OCI-LY7 (cell line): ENCODE results near the gene GPR3. TPM values are rescaled to one million over a fixed set of nuclear protein-coding genes. Genes with fewer than 3 reads are reported as not detected.

Experiments
- BruUV-seq: library from RNA; stranded (reverse); fragments of 400-500 nt; replicated peaks from 2 replicates; lab custom pipeline; 2021; lab: Mats Ljungman, UMichigan
- CTCF ChIA-PET: fragments of 300-600 bp; sonication (Branson Sonifier 250); formaldehyde crosslinking; loops from one replicate; lab custom pipeline; 2022; ENCODE audit warnings: antibody characterized with exemption; ENCODE audit not compliant: unreplicated experiment; lab: Charles Lee
- POLR2A ChIA-PET: fragments of 300-600 bp; sonication (Branson Sonifier 250); formaldehyde crosslinking; loops from one replicate; lab custom pipeline; 2022; ENCODE audit warnings: antibody characterized with exemption; lab: Charles Lee
- DNase-seq: peaks from one replicate; pipeline ENCODE4 v3.0.0-alpha.2; 2015; ENCODE audit warnings: low spot score
- H2AFZ ChIP-seq: fragments of 200-600 bp; sonication (generic), shearing (Covaris generic); 2 replicates; pipeline ENCODE4 v1.6.1; 2014; ENCODE audit warnings: mild to moderate bottlenecking, antibody characterized with exemption, low read length, moderate library complexity
- H3K27ac ChIP-seq: fragments of 200-600 bp; sonication (generic); 2 replicates; pipeline ENCODE4 v1.5.1; 2014; ENCODE audit warnings: mixed run types, low read depth, mild to moderate bottlenecking, moderate library complexity, low read length, inconsistent platforms; ENCODE audit not compliant: poor library complexity, severe bottlenecking
- H3K36me3 ChIP-seq: fragments of 200-600 bp; sonication (generic); 2 replicates; pipeline ENCODE4 v1.6.1; 2014; ENCODE audit warnings: mild to moderate bottlenecking, antibody characterized with exemption, low read length, moderate library complexity, mixed read lengths; ENCODE audit not compliant: insufficient read depth
- H3K4me1 ChIP-seq: fragments of 200-600 bp; sonication (generic); 2 replicates; pipeline ENCODE4 v1.5.1; 2014; ENCODE audit warnings: mild to moderate bottlenecking, low read length; ENCODE audit not compliant: insufficient read depth, poor library complexity, severe bottlenecking
- H3K4me2 ChIP-seq: fragments of 200-600 bp; sonication (generic); 2 replicates; pipeline ENCODE4 v1.6.1; 2014; ENCODE audit warnings: mild to moderate bottlenecking, low read length
- H3K4me3 ChIP-seq: fragments of 200-600 bp; sonication (generic); 2 replicates; pipeline ENCODE4 v1.5.1; 2014; ENCODE audit warnings: mild to moderate bottlenecking, low read depth, low read length; ENCODE audit not compliant: poor library complexity, severe bottlenecking
- H3K79me2 ChIP-seq: fragments of 200-600 bp; sonication (generic); 2 replicates; pipeline ENCODE4 v1.6.1; 2016; ENCODE audit warnings: low read depth, mild to moderate bottlenecking, low read length, moderate library complexity, mixed read lengths; ENCODE audit not compliant: insufficient read depth
- H3K9me2 ChIP-seq: fragments of 200-600 bp; sonication (generic); 2 replicates; pipeline ENCODE4 v1.6.1; 2016; ENCODE audit warnings: mild to moderate bottlenecking, low read length, mixed read lengths; ENCODE audit not compliant: insufficient read depth
- H3K9me3 ChIP-seq: fragments of 200-600 bp; sonication (generic); 2 replicates; pipeline ENCODE4 v1.6.1; 2014; ENCODE audit warnings: mild to moderate bottlenecking, mixed run types, low read length, mixed read lengths
- H4K20me1 ChIP-seq: fragments of 200-600 bp; sonication (generic); 2 replicates; pipeline ENCODE4 v1.6.1; 2014; ENCODE audit warnings: mild to moderate bottlenecking, antibody characterized with exemption, low read length, moderate library complexity, mixed read lengths; ENCODE audit not compliant: insufficient read depth
- CTCF ChIP-seq: fragments of 200-600 bp; sonication (generic); conservative IDR thresholded peaks from 2 replicates; pipeline ENCODE4 v1.5.1; 2014; ENCODE audit warnings: mild to moderate bottlenecking, antibody characterized with exemption, low read length, moderate library complexity, mixed read lengths
- EZH2phosphoT487 ChIP-seq: fragments of 200-600 bp; sonication (generic); IDR thresholded peaks from 2 replicates; pipeline ENCODE4 v1.6.1; 2018; ENCODE audit warnings: low read depth, borderline replicate concordance, mild to moderate bottlenecking, mixed run types, antibody characterized with exemption, low read length, moderate library complexity, mixed read lengths
- intact Hi-C: fragments of 100-400 bp; cut with micrococcal nuclease; formaldehyde crosslinking; loops from one replicate; pipeline ENCODE4 v1.10.0; 2022; ENCODE audit not compliant: unreplicated experiment
- total RNA-seq, 2 experiments: library from RNA; depleted of rRNA in 1 of 2; stranded (reverse); fragments of >200 nt in 1 of 2; shearing (Covaris generic) in 1 of 2; gene quantifications; 2 replicates each; pipeline ENCODE4 v1.2.3, GENCODE V29; 2014 to 2022

Gene GPR3
- total RNA-seq, 2 experiments from 2014 or later = 0.25 to 0.32 TPM

GRCh38 chr1:27427329-27427728 is 34.9 kb downstream of the GPR3 start:
- Histone ChIP-seq H3K9me3 (no peaks in the 10 kb centered on the region), H3K36me3 (peaks cover 45% of the 10 kb centered on the region), H3K9me2 (no peaks in the 10 kb centered on the region), H3K4me2 (peak overlapping the region; percentile 46), H3K4me1 (peaks cover 64% of the 10 kb centered on the region), H4K20me1 (0 out of 2 replicates have a peak, but pooled peaks cover 12% of the 10 kb centered on the region), H3K4me3 (no peak overlapping the region), H3K27ac (peak overlapping the region; percentile 54), H2AFZ (no peak overlapping the region), H3K79me2 (peaks cover 55% of the 10 kb centered on the region)
- no TSS peak for BruUV-seq
- peak; percentile 76 for DNase-seq
- POLR2A ChIA-PET = interaction anchor here (1.9 to 4.6 kb wide), 2 partner anchors 9 to 54 kb away, joined by 4 to 25 read pairs; no protein-coding TSS in a partner anchor
- TF ChIP-seq EZH2phosphoT487 (no peak), CTCF (no peak)
- CTCF ChIA-PET = interaction anchor here (1.1 kb wide), 1 partner anchor 13 kb away, joined by 3 read pairs; no protein-coding TSS in a partner anchor
- intact Hi-C loops = no loop called here

GRCh38 chr1:27427816-27428315 is 35.4 kb downstream of the GPR3 start:
- TF ChIP-seq EZH2phosphoT487 (no peak), CTCF (no peak)
- intact Hi-C loops = no loop called here
- no peak overlapping the region for H2AFZ ChIP-seq
- POLR2A ChIA-PET = interaction anchor here (0.6 to 4.6 kb wide), 4 partner anchors 9 to 54 kb away, joined by 3 to 25 read pairs (median 4); no protein-coding TSS in a partner anchor
- H3K9me3 ChIP-seq = no peaks in the 10 kb centered on the region
- peaks cover 41% of the 10 kb centered on the region for H3K36me3 ChIP-seq
- H3K4me3 ChIP-seq = no peak overlapping the region
- no peaks in the 10 kb centered on the region for H3K9me2 ChIP-seq
- peak overlapping the region; percentile 46 for H3K4me2 ChIP-seq
- 0 out of 2 replicates have a peak, but pooled peaks cover 12% of the 10 kb centered on the region for H4K20me1 ChIP-seq
- no peak for DNase-seq
- H3K79me2 ChIP-seq = peaks cover 55% of the 10 kb centered on the region
- CTCF ChIA-PET = interaction anchor here (1.1 kb wide), 1 partner anchor 13 kb away, joined by 3 read pairs; no protein-coding TSS in a partner anchor
- BruUV-seq = no TSS peak
- H3K27ac ChIP-seq = peak overlapping the region; percentile 54
- peaks cover 70% of the 10 kb centered on the region for H3K4me1 ChIP-seq
